ENCODE measurements around the gene PARVB. TPM values are rescaled to one million over a fixed set of nuclear protein-coding genes. Genes with fewer than 3 reads are reported as not detected.

PARVB gene
- total and polyA plus RNA-seq, 2 donors (not counting 3 experiments of a cell fraction or from before 2014, with no cell fraction given), result 155 to 162 TPM

DNA sequence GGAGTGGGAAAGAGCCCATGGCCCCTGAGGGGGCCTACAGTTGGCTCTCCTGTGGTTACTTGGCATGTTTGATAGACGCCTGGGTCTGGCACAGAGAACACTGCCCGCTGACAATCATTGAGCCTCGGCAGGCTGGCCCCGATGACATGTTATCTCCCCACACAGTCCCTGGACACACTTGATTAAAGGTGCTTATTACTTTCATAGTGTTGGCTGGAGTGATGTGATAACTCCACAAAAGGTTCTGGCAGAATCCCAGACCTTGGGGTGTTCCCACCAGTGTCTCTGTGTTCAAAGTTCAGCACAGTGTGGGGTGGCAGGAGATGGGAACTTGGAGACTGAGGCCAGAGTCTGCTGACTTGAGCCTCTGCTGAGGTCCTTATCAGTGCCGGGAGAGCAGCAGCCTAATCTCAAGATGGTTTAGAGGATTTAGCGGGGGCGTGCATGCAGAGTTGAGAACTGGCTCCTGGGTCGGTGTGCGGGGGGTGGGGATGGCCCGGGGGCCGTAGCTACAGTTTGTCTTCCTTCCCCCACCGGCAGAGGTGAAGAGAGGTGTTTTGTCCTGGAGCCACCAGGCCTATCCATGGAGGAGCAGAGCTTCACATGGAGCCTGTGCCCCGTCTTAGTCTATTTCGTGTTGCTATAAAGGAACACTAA is 22.5 kb downstream of the PARVB start:
- no peak for TF ChIP-seq POLR2AphosphoS5 (IDR thresholded peaks at IDR 0.05; ENCODE audit: insufficient read depth, low read depth, low read length)
- TF ChIP-seq GATA2 (IDR thresholded peaks at IDR 0.05; ENCODE audit: insufficient read depth, insufficient read length, low read depth, low read length), result no peak
- no peak for TF ChIP-seq JUN (IDR thresholded peaks at IDR 0.05; ENCODE audit: borderline replicate concordance, insufficient read depth, insufficient read length, low read depth)
- no peak for TF ChIP-seq EZH2 (IDR thresholded peaks at IDR 0.05; ENCODE audit: borderline replicate concordance, low read depth, low read length, severe bottlenecking)
- TF ChIP-seq, protein P1, sequence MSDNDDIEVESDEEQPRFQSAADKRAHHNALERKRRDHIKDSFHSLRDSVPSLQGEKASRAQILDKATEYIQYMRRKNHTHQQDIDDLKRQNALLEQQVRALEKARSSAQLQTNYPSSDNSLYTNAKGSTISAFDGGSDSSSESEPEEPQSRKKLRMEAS (IDR thresholded peaks at IDR 0.05; ENCODE audit: insufficient read depth, insufficient read length), result no peak
- no peak for TF ChIP-seq CTCF (IDR thresholded peaks at IDR 0.05; ENCODE audit: extremely low read depth in 1 of 2, insufficient read depth in 1 of 2, low read depth in 1 of 2, low read length in 2 of 2)
- TF ChIP-seq POLR2A (IDR thresholded peaks at IDR 0.05; ENCODE audit: low read depth, low read length), result no peak
- TF ChIP-seq FOS (IDR thresholded peaks at IDR 0.05; ENCODE audit: borderline replicate concordance, insufficient read depth, low read length), result no peak
- no peak for TF ChIP-seq MYC (IDR thresholded peaks at IDR 0.05; ENCODE audit: low read depth, low read length)
- no peaks in the 10 kb centered on the region for H3K9me3 ChIP-seq (replicated peaks; ENCODE audit: control insufficient read depth, insufficient read depth, low read length)
- H3K36me3 ChIP-seq (ENCODE audit: control insufficient read depth in 2 of 2, extremely low read depth in 1 of 2, insufficient read depth in 2 of 2, low read length in 2 of 2), result no peaks in the 10 kb centered on the region
- dilution Hi-C loops (cut with MboI; ENCODE audit: extremely low pct_ligation_motif_present, low sequenced_read_pairs) (no loop called here), intact Hi-C loops (cut with micrococcal nuclease) (no loop called here)
- POLR2A ChIA-PET, result no interaction called here
- no peaks in the 10 kb centered on the region for H3K9me1 ChIP-seq (replicated peaks; ENCODE audit: control insufficient read depth, extremely low read depth, insufficient read depth, low read length)
- BruUV-seq (replicated peaks), result no TSS peak
- H3K4me2 ChIP-seq (ENCODE audit: insufficient read depth, low read length), result no peak overlapping the region
- H2AFZ ChIP-seq (ENCODE audit: low read depth, low read length), result no peak overlapping the region
- H3K9ac ChIP-seq (replicated peaks; ENCODE audit: extremely low read depth, insufficient read depth, low read length), result no peak overlapping the region
- no peaks in the 10 kb centered on the region for H4K20me1 ChIP-seq (replicated peaks; ENCODE audit: control insufficient read depth, extremely low read depth, insufficient read depth, low read length)
- no peak overlapping the region for H3K27ac ChIP-seq (ENCODE audit: insufficient read depth, low read depth, low read length)
- peaks cover 90% of the 10 kb centered on the region for H3K79me2 ChIP-seq (ENCODE audit: control insufficient read depth, insufficient read depth, low read length)
- no peak overlapping the region for H3K4me3 ChIP-seq (replicated peaks in 1 of 3; ENCODE audit: insufficient read depth in 1 of 3, low read depth in 1 of 3, low read length in 3 of 3)
- no peak for DNase-seq (ENCODE audit: low read depth, low spot score)
- no peak for FAIRE-seq
- H3K4me1 ChIP-seq (ENCODE audit: control insufficient read depth, extremely low read depth, insufficient read depth, low read length), result peaks cover 29% of the 10 kb centered on the region
- H3K27me3 ChIP-seq (ENCODE audit: control insufficient read depth in 2 of 2, insufficient read depth in 2 of 2, low read length in 2 of 2), result no peaks in the 10 kb centered on the region
- CTCF ChIA-PET, result interaction anchor here (0.9 to 3.1 kb wide), 6 partner anchors 7 to 53 kb away, joined by 3 to 11 read pairs (median 4); no protein-coding TSS in a partner anchor

Measured in endothelial cell of umbilical vein (primary cell).